ENCODE measurements around the gene STXBP1. TPM values are rescaled to one million over a fixed set of nuclear protein-coding genes. Genes with fewer than 3 reads are reported as not detected.

The STXBP1 gene
- total and polyA plus RNA-seq, 2 of the 13 experiments (the other 11 are each of a cell fraction or from before 2014, with no cell fraction given) = 2.9 TPM

- DNase-seq (ENCODE audit: low spot score) (no peak), ATAC-seq (no peak), FAIRE-seq (no peak)
- Histone ChIP-seq H3K36me3 (replicated peaks in 1 of 2; ENCODE audit: control insufficient read depth in 1 of 2, insufficient read depth in 2 of 2, low read length in 2 of 2) (no peaks in the 10 kb centered on the region), H3K4me3 (replicated peaks in 1 of 3; ENCODE audit: insufficient read depth in 1 of 3, low read depth in 2 of 3, low read length in 3 of 3) (no peak overlapping the region), H3K9me3 (ENCODE audit: low read length) (no peaks in the 10 kb centered on the region), H3K79me2 (ENCODE audit: insufficient read depth, low read length) (no peaks in the 10 kb centered on the region), H2AFZ (ENCODE audit: low read length) (no peak overlapping the region), H3K27me3 (ENCODE audit: control insufficient read depth in 1 of 2, insufficient read depth in 2 of 2, low read length in 2 of 2) (no peaks in the 10 kb centered on the region; a peak in 1 of 5 replicates), H3K4me1 (ENCODE audit: insufficient read depth, low read length) (peaks cover 12% of the 10 kb centered on the region), H3K9ac (ENCODE audit: insufficient read depth, low read depth, low read length) (no peak overlapping the region), H3K4me2 (ENCODE audit: low read depth, low read length) (no peak overlapping the region), H3K27ac (ENCODE audit: extremely low read length, insufficient read depth, low read length) (no peak overlapping the region), H4K20me1 (ENCODE audit: insufficient read depth, low read length) (no peaks in the 10 kb centered on the region)
- WGBS (ENCODE audit: low lambda C conversion rate) = 44% methylated on average over 5 of the region's 5 CpGs
- POLR2A ChIA-PET = no interaction called here
- no TSS peak for BruUV-seq (replicated peaks)
- intact Hi-C loops (cut with micrococcal nuclease; ENCODE audit: unreplicated experiment) (no loop called here), in situ Hi-C loops (cut with HindIII; ENCODE audit: extremely low pct_ligation_motif_present, low pct_unique_long_range_greater_than_20kb) (loop anchor here (5.0 kb wide), 1 partner anchor 332 kb away; no protein-coding TSS in a partner anchor)
- CTCF ChIA-PET (ENCODE audit: low intra/inter-chr PET ratio, low total read pairs) = no interaction called here
- TF ChIP-seq KLF16 (CRISPR knock-in tag; IDR thresholded peaks at IDR 0.05) (no peak), ZNF770 (CRISPR knock-in tag; IDR thresholded peaks at IDR 0.05) (peak; percentile 76; the same call in 1 of the 2 replicates)
Measured at GRCh38 chr9:127595611-127596010, 16.5 kb upstream of the STXBP1 start.

DNA sequence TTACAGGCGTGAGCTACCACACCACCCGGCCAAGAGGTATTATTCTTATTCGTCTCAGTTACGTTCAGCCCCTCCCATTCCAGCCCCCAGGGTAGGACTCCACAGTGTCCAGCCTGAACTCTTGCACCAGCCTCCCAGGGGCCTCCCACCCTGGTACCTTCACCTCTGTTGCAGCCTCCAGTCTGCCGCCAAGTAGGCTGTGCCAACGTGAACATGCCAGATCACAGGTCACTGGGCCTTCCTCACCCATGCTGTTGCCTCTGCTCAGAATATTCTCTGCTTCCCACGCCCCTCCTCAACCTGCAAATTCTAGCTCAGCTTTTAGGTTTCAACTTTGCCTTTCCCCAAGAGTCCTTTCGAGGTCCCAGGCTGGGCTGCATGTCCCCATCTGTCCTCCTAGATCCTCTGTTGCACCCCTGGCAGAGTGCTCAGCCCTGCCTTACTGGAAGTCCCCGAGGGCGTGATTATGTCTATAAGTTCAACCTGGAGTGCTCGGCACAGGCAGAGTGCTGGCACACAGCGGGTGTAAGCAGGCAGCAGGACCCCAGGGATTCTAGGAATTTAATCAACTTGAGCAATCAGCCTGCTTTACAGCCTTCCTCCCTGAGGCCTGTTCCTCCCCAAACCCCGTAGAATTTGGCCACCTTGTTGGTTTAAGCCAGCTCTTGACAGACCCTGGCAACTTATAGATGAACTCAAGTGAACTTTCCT is 13.1 kb upstream of the STXBP1 start:
- Histone ChIP-seq H4K20me1 (ENCODE audit: insufficient read depth, low read length) (no peaks in the 10 kb centered on the region), H2AFZ (ENCODE audit: low read length) (no peak overlapping the region), H3K9me3 (ENCODE audit: low read length) (no peaks in the 10 kb centered on the region), H3K4me1 (ENCODE audit: insufficient read depth, low read length) (peaks cover 12% of the 10 kb centered on the region), H3K4me2 (ENCODE audit: low read depth, low read length) (no peak overlapping the region; the same call in 1 of the 2 replicates), H3K79me2 (ENCODE audit: insufficient read depth, low read length) (no peaks in the 10 kb centered on the region), H3K4me3 (replicated peaks in 1 of 3; ENCODE audit: insufficient read depth in 1 of 3, low read depth in 2 of 3, low read length in 3 of 3) (no peak overlapping the region), H3K9ac (ENCODE audit: insufficient read depth, low read depth, low read length) (no peak overlapping the region), H3K27me3 (ENCODE audit: control insufficient read depth in 1 of 2, insufficient read depth in 2 of 2, low read length in 2 of 2) (no peaks in the 10 kb centered on the region), H3K27ac (ENCODE audit: extremely low read length, insufficient read depth, low read length) (no peak overlapping the region), H3K36me3 (replicated peaks in 1 of 2; ENCODE audit: control insufficient read depth in 1 of 2, insufficient read depth in 2 of 2, low read length in 2 of 2) (no peaks in the 10 kb centered on the region)
- intact Hi-C loops (cut with micrococcal nuclease; ENCODE audit: unreplicated experiment) = no loop called here
- DNase-seq (ENCODE audit: low spot score) (no peak), ATAC-seq (peak; percentile 63), FAIRE-seq (no peak)
- POLR2A ChIA-PET = interaction anchor here (1.5 kb wide), 1 partner anchor 9 kb away, joined by 3 read pairs; no protein-coding TSS in a partner anchor
- BruUV-seq (replicated peaks) = no TSS peak
- in situ Hi-C loops (cut with HindIII; ENCODE audit: extremely low pct_ligation_motif_present, low pct_unique_long_range_greater_than_20kb) = loop anchor here (5.0 kb wide), 1 partner anchor 328 kb away; no protein-coding TSS in a partner anchor
- CTCF ChIA-PET (ENCODE audit: low intra/inter-chr PET ratio, low total read pairs) = no interaction called here
- WGBS (ENCODE audit: low lambda C conversion rate) = 14% methylated on average over 13 of the region's 13 CpGs
- TF ChIP-seq ZNF777 (CRISPR knock-in tag; IDR thresholded peaks at IDR 0.05) (no peak), NR2F2 (IDR thresholded peaks at IDR 0.05; ENCODE audit: borderline replicate concordance, low read depth) (no peak), ZNF790 (CRISPR knock-in tag; IDR thresholded peaks at IDR 0.05; ENCODE audit: borderline replicate concordance) (no peak), FOXP1 (IDR thresholded peaks at IDR 0.05) (no peak), FOXP1 (CRISPR knock-in tag; IDR thresholded peaks at IDR 0.05) (no peak)
- TF ChIP-seq, protein P1, sequence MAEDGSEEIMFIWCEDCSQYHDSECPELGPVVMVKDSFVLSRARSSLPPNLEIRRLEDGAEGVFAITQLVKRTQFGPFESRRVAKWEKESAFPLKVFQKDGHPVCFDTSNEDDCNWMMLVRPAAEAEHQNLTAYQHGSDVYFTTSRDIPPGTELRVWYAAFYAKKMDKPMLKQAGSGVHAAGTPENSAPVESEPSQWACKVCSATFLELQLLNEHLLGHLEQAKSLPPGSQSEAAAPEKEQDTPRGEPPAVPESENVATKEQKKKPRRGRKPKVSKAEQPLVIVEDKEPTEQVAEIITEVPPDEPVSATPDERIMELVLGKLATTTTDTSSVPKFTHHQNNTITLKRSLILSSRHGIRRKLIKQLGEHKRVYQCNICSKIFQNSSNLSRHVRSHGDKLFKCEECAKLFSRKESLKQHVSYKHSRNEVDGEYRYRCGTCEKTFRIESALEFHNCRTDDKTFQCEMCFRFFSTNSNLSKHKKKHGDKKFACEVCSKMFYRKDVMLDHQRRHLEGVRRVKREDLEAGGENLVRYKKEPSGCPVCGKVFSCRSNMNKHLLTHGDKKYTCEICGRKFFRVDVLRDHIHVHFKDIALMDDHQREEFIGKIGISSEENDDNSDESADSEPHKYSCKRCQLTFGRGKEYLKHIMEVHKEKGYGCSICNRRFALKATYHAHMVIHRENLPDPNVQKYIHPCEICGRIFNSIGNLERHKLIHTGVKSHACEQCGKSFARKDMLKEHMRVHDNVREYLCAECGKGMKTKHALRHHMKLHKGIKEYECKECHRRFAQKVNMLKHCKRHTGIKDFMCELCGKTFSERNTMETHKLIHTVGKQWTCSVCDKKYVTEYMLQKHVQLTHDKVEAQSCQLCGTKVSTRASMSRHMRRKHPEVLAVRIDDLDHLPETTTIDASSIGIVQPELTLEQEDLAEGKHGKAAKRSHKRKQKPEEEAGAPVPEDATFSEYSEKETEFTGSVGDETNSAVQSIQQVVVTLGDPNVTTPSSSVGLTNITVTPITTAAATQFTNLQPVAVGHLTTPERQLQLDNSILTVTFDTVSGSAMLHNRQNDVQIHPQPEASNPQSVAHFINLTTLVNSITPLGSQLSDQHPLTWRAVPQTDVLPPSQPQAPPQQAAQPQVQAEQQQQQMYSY (CRISPR knock-in tag; IDR thresholded peaks at IDR 0.05) = no peak
- TF ChIP-seq, protein P2, sequence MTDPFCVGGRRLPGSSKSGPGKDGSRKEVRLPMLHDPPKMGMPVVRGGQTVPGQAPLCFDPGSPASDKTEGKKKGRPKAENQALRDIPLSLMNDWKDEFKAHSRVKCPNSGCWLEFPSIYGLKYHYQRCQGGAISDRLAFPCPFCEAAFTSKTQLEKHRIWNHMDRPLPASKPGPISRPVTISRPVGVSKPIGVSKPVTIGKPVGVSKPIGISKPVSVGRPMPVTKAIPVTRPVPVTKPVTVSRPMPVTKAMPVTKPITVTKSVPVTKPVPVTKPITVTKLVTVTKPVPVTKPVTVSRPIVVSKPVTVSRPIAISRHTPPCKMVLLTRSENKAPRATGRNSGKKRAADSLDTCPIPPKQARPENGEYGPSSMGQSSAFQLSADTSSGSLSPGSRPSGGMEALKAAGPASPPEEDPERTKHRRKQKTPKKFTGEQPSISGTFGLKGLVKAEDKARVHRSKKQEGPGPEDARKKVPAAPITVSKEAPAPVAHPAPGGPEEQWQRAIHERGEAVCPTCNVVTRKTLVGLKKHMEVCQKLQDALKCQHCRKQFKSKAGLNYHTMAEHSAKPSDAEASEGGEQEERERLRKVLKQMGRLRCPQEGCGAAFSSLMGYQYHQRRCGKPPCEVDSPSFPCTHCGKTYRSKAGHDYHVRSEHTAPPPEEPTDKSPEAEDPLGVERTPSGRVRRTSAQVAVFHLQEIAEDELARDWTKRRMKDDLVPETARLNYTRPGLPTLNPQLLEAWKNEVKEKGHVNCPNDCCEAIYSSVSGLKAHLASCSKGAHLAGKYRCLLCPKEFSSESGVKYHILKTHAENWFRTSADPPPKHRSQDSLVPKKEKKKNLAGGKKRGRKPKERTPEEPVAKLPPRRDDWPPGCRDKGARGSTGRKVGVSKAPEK (CRISPR knock-in tag; IDR thresholded peaks at IDR 0.05; ENCODE audit: borderline replicate concordance) = no peak

All from HepG2 (cell line).